Omental fat pad (tissue), 4 donors: Measurements from ENCODE around the gene TSPO. TPM values are rescaled to one million over a fixed set of nuclear protein-coding genes. Genes with fewer than 3 reads are reported as not detected.

Source experiments
- ATAC-seq: fragments of 150-250 bp; one replicate; pipeline ENCODE4 v1.9.1; 2016; ENCODE audit warnings: mild to moderate bottlenecking, moderate library complexity; ENCODE audit not compliant: low FRiP score
- DNase-seq: peaks from one replicate; pipeline ENCODE4 v3.0.0-alpha.2; 2019; ENCODE audit warnings: low spot score
- total RNA-seq, 4 donors: library from RNA; depleted of rRNA; stranded (reverse); fragments of >200 nt; gene quantifications; one replicate each; pipeline ENCODE4 v1.1.0, GENCODE V29; 2016
- TF ChIP-seq, protein P1 (sequence below), 3 donors: fragments of 450-650 bp; IDR thresholded peaks; one replicate each; pipeline ENCODE4 v1.5.1; 2016 to 2017; ENCODE audit warnings: antibody characterized with exemption in 3 of 3, mild to moderate bottlenecking in 3 of 3, moderate library complexity in 2 of 3

The TSPO gene
- total RNA-seq, 4 donors from 2014 or later, result 370 to 615 (median 577) TPM

- ATAC-seq, result peak; percentile 49
Measured at GRCh38 chr22:43186272-43187170, 35.2 kb downstream of the TSPO start, which contains the start of gene TTLL12. Gene TTLL12, minus strand, starts transcription at chr22:43187134. Its CDS starts 65 bp downstream, at chr22:43187069.

DNA sequence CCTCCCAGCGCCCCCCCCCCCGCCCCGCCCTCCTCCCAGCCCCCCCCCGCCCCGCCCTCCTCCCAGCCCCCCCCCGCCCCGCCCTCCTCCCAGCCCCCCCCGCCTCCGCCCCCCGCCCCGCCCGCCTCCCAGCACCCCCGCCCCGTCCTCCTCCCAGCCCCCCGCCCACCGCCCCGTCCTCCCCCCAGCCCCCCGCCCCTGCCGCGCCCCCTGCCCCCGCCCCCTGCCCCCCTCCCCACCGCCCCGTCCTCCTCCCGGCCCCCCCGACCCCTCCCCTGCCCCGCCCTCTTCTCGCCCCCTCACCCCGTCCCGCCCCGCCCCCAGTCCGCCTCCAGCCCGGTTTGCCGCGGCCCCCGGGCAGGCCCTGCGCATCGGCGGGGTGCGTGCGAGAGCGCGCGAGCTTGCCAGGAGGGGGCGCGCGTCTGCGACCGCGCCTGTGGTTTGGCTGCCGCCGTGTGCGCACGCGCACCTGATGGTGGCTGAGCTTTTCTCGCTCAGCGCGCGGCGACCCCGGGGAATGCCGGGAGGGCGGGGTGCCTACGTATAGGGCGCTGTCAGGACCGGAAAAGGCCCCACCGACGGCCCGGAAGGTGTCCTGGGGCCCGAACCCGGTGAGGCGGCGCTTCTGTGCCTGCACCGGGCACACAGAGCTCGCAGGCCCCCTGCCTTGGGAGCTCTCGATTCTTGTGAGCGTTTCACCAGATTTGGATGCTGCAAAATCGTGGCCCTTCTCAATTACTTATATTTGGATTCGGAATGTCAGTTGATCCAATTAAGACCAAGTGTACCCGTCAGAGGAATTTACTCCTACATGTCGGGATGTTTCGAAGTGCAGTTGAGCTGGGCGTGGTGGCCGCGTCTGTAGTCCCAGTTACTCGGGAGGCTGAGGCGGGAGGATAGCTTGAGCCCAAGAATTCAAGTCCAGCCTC is 36.1 kb downstream of the TSPO start:
- DNase-seq, result peak; percentile 81
- TF ChIP-seq, protein P1, sequence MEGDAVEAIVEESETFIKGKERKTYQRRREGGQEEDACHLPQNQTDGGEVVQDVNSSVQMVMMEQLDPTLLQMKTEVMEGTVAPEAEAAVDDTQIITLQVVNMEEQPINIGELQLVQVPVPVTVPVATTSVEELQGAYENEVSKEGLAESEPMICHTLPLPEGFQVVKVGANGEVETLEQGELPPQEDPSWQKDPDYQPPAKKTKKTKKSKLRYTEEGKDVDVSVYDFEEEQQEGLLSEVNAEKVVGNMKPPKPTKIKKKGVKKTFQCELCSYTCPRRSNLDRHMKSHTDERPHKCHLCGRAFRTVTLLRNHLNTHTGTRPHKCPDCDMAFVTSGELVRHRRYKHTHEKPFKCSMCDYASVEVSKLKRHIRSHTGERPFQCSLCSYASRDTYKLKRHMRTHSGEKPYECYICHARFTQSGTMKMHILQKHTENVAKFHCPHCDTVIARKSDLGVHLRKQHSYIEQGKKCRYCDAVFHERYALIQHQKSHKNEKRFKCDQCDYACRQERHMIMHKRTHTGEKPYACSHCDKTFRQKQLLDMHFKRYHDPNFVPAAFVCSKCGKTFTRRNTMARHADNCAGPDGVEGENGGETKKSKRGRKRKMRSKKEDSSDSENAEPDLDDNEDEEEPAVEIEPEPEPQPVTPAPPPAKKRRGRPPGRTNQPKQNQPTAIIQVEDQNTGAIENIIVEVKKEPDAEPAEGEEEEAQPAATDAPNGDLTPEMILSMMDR (IDR thresholded peaks at IDR 0.05), result peak in 1 of 3 donors; percentile 26
- ATAC-seq, result peak; percentile 91

More at GRCh38 chr22:43186272-43187170, 35.2 kb downstream of the TSPO start, which contains the start of gene TTLL12:
- TF ChIP-seq, protein P1 (IDR thresholded peaks at IDR 0.05), result no peak
- no peak for DNase-seq

DNA sequence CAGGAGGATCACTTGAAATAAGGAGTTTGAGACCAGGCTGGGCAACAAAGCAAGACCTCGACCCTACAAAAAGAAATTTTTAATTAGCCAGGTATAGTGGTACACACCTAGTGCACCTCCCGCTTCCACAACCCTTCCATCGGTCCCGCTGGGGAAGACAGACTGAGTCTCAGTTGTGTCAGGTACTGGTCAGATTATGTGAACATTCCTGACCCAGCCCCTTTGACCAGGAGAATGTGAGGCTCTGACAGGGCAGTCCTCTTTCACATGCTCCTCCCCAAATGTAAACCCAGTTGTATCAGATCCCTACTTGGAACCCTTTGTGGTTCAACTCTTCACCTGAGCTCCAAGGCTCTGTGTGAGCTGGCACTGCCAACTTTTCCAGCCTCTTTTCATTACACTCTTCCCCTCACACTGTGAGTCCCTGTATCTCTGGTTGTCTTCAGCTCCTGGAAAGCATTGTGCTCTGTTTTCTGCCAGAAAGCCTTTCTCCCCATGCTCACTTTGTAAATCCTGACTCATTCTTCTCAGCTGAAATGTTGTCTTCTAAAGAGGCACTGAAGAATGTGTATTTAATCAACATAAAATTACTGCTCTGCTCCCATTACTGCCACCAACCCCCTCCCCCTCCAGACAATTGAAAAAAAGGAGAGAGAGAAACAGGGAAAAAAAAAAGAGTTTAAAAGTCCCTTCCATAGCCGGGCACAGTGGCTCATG is 37.6 kb downstream of the TSPO start:
- TF ChIP-seq, protein P1 (IDR thresholded peaks at IDR 0.05), result no peak
- ATAC-seq, result no peak
- no peak for DNase-seq

DNA sequence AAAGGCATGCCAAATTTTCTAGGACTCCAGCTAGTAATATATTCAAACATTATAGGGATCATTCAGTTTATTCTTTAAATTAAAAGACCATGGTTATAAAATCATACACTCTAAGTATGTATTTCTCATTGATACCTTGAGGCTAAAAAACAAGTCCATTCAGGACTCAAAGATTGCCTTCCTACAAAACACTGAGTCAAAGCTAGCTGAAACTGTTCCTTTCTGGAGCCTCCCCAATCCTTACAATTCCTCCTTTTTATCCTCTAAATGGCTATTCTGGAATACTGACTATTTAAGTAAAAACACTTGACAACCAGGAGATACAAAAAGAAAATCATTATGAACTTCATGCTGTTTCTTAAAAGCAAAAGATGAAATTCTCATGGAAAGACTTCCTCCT is 40.5 kb downstream of the TSPO start:
- TF ChIP-seq, protein P1 (IDR thresholded peaks at IDR 0.05), result no peak
- DNase-seq, result no peak
- no peak for ATAC-seq

- DNase-seq (no peak), ATAC-seq (no peak)
- TF ChIP-seq, protein P1 (IDR thresholded peaks at IDR 0.05), result no peak
Measured at GRCh38 chr22:43197271-43197941, 46.0 kb downstream of the TSPO start.

- TF ChIP-seq, protein P1 (IDR thresholded peaks at IDR 0.05), result no peak
- ATAC-seq, result no peak
- DNase-seq, result no peak
Measured at GRCh38 chr22:43198126-43198525, 46.8 kb downstream of the TSPO start.
